ENCODE results near the gene SUV39H2.

The SUV39H2 gene

DNA sequence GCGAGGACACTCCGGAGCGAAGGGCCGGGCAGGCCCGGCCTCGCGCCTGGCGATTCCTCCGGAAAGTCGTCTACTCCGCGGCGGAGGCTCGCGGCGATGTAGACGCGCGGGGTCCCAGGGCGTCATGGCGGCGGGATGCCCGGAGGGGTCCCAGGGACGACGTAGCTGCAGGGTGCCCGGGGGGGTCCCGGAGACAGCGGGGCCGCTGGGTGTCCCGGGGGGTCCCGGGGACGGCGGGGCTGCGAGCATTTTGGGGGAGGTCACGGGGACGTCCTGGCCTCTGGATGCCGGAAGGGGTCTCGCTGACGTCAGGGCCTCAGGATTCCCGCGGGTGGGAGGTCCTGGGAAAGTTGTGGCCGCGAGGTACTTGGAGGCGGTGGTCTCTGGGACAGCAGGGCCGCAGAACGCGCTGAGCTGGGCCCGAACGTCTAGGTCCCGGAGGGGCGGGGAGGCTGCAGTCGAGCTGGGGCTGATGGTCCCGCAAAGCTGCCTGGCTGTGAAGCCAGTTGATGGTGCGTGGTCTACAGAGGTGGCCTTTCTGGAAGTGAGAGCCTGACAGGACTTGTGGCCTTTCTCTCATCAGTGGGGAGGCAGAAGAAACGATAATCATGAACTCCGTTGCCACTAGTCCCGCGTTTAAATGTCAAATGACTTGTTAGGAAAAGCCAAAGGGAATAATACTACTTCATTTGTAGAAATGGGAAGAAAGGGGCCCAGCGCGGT is 39.9 kb upstream of the SUV39H2 start:
- in situ Hi-C loops (cut with MboI; ENCODE audit: low pct_unique_long_range_greater_than_20kb, low sequenced_read_pairs, unreplicated experiment): no loop called here
- TF ChIP-seq, protein P1, sequence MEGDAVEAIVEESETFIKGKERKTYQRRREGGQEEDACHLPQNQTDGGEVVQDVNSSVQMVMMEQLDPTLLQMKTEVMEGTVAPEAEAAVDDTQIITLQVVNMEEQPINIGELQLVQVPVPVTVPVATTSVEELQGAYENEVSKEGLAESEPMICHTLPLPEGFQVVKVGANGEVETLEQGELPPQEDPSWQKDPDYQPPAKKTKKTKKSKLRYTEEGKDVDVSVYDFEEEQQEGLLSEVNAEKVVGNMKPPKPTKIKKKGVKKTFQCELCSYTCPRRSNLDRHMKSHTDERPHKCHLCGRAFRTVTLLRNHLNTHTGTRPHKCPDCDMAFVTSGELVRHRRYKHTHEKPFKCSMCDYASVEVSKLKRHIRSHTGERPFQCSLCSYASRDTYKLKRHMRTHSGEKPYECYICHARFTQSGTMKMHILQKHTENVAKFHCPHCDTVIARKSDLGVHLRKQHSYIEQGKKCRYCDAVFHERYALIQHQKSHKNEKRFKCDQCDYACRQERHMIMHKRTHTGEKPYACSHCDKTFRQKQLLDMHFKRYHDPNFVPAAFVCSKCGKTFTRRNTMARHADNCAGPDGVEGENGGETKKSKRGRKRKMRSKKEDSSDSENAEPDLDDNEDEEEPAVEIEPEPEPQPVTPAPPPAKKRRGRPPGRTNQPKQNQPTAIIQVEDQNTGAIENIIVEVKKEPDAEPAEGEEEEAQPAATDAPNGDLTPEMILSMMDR (IDR thresholded peaks at IDR 0.05; ENCODE audit: extremely low read depth, insufficient read depth, missing control alignments): no peak
- peak; percentile 56 for DNase-seq (ENCODE audit: low spot score)

DNA sequence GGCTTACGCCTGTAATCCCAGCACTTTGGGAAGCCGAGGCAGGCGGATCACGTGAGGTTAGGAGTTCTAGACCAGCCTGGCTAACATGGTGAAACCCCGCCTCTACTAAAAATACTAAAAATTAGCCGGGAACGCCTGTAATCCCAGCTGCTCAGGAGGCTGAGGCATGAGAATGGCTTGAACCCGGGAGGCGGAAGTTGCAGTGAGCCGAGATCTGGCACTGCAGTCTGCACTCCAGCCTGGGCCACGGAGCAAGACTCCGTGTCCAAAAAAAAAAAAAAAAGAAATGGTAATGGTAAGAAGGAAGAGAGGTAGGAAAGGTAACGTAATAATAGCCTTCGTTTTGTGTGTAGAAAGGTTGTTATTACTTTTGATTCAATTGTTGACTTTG is 39.4 kb upstream of the SUV39H2 start:
- in situ Hi-C loops (cut with MboI; ENCODE audit: low pct_unique_long_range_greater_than_20kb, low sequenced_read_pairs, unreplicated experiment): no loop called here
- DNase-seq (ENCODE audit: low spot score): no peak
- TF ChIP-seq, protein P1 (IDR thresholded peaks at IDR 0.05; ENCODE audit: extremely low read depth, insufficient read depth, missing control alignments): no peak

DNA sequence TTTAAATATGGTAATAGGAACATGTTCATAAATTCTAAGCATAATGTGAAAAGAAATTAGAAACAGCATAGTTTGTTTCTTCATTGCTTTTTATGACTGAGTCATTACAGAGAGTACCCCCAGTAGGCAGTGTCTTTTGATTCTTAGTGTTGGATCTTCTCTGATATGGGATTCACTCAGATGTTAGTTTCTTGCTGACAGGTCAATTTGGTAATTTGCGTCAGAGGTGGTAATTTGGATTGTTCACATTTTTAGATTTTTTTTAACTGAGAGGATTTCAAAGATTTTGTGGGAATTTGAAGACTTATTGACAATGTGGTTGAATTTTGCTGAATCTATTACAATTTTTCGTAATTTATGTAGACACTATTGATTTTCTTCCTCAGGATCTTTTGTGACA is 38.5 kb upstream of the SUV39H2 start:
- no peak for DNase-seq (ENCODE audit: low spot score)
- TF ChIP-seq, protein P1 (IDR thresholded peaks at IDR 0.05; ENCODE audit: extremely low read depth, insufficient read depth, missing control alignments): no peak
- in situ Hi-C loops (cut with MboI; ENCODE audit: low pct_unique_long_range_greater_than_20kb, low sequenced_read_pairs, unreplicated experiment): no loop called here

DNA sequence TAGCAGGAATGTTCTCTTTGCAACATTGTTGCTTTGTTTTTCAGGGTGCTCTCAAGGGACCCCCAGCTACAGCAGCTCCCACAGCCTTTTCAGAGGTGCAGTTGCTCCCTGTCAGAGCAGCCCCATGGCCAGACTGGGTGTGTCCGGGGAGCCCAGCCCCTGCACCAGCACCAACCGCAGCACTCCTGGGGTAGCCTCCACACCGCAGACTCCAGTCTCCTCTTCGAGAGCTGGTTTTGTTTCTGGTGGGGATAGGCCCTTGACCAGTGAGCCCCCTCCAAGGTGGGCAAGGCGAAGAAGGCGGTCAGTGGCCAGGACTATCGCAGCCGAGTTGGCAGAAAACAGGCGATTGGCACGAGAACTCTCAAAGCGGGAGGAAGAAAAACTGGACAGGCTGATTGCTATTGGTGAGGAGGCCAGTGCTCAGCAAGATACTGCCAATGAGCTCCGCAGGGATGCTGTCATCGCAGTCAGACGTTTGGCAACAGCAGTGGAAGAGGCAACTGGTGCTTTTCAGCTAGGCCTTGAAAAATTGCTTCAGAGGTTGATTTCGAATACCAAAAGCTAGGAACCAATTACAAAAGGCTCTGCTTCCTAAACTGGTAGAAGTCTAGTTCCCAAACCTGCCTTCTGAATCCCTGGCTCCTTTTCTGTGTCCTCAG is 35.2 kb upstream of the SUV39H2 start:
- TF ChIP-seq, protein P1 (IDR thresholded peaks at IDR 0.05; ENCODE audit: extremely low read depth, insufficient read depth, missing control alignments): no peak
- in situ Hi-C loops (cut with MboI; ENCODE audit: low pct_unique_long_range_greater_than_20kb, low sequenced_read_pairs, unreplicated experiment): no loop called here
- DNase-seq (ENCODE audit: low spot score): no peak

DNA sequence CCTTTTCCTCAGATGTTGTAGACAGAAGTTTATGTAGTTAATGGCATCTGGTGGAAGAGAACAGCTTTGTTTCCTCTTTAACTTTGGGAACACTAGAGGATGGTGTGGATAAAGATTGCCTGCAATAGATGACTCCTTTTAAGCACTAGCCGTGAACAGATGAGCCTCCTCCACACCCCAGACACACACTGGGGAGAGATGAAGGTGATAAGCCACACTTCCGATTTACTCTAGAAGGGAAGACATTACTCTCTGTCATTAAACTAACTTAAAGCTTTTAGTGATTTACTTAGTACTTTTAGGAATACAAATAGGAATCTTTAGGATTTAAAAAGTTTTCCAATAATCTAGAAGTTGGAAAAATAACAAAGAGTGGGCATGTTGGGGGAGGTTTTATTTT is 33.7 kb upstream of the SUV39H2 start:
- in situ Hi-C loops (cut with MboI; ENCODE audit: low pct_unique_long_range_greater_than_20kb, low sequenced_read_pairs, unreplicated experiment): no loop called here
- TF ChIP-seq, protein P1 (IDR thresholded peaks at IDR 0.05; ENCODE audit: extremely low read depth, insufficient read depth, missing control alignments): no peak
- DNase-seq (ENCODE audit: low spot score): no peak

DNA sequence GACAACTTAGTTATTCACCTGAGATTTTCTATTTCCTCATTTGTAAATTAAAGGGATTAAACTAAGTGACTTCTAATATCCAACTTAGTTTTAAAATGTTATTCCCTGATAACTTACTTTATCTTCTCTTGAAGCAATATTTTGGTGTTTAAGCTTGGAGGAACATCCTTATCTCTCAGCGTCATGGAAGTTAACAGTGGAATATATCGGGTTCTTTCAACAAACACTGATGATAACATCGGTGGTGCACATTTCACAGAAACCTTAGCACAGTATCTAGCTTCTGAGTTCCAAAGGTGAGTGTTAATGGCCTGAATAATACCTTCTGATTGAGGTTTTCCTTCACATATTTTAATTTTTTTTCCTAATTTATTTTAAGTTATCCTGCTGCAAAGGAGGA is 26.4 kb upstream of the SUV39H2 start:
- in situ Hi-C loops (cut with MboI; ENCODE audit: low pct_unique_long_range_greater_than_20kb, low sequenced_read_pairs, unreplicated experiment): no loop called here
- no peak for DNase-seq (ENCODE audit: low spot score)
- TF ChIP-seq, protein P1 (IDR thresholded peaks at IDR 0.05; ENCODE audit: extremely low read depth, insufficient read depth, missing control alignments): no peak
